Activated naive CD8-positive, alpha-beta T cell treated with anti-CD3 and anti-CD28 coated beads, Interleukin-2, amount 10 ng/mL, durations not matched to agents 7 days and 5 days (primary cell): Measurements from ENCODE around the gene GSC2. TPM values are rescaled to one million over a fixed set of nuclear protein-coding genes. Genes with fewer than 3 reads are reported as not detected.

ENCODE experiments used
- ATAC-seq: fragments of 150-1000 bp; cut with Tn5 transposase; one replicate; pipeline ENCODE4 v1.10.0; 2021; ENCODE audit warnings: low read depth, moderate library complexity
- POLR2A ChIA-PET: fragments of 350-600 bp; sonication (Branson Sonifier 250); formaldehyde crosslinking; loops from one replicate; lab custom pipeline; 2021; ENCODE audit warnings: antibody characterized with exemption; lab: Charles Lee
- DNase-seq: peaks from one replicate; pipeline ENCODE4 v3.0.0; 2021
- H3K27ac Mint-ChIP-seq: one replicate; pipeline ENCODE4 v1.8.0; 2022; ENCODE audit warnings: mild to moderate bottlenecking, mixed read lengths
- H3K27me3 Mint-ChIP-seq: one replicate; pipeline ENCODE4 v1.8.0; 2022; ENCODE audit warnings: mild to moderate bottlenecking, moderate library complexity, mixed read lengths
- H3K36me3 Mint-ChIP-seq: one replicate; pipeline ENCODE4 v1.8.0; 2021; ENCODE audit warnings: mild to moderate bottlenecking, mixed read lengths
- H3K4me1 Mint-ChIP-seq: one replicate; pipeline ENCODE4 v1.8.0; 2021; ENCODE audit warnings: mixed read lengths
- H3K4me3 Mint-ChIP-seq: one replicate; pipeline ENCODE4 v1.8.0; 2022; ENCODE audit warnings: mild to moderate bottlenecking, moderate library complexity, mixed read lengths
- H3K9me3 Mint-ChIP-seq: one replicate; pipeline ENCODE4 v1.8.0; 2021; ENCODE audit warnings: mixed read lengths
- total RNA-seq, 2 experiments: library from RNA; stranded (reverse); gene quantifications; one replicate each; pipeline ENCODE4 v1.2.3, GENCODE V29; 2021

Gene GSC2
- total RNA-seq, 2 experiments from 2014 or later = not detected

DNA sequence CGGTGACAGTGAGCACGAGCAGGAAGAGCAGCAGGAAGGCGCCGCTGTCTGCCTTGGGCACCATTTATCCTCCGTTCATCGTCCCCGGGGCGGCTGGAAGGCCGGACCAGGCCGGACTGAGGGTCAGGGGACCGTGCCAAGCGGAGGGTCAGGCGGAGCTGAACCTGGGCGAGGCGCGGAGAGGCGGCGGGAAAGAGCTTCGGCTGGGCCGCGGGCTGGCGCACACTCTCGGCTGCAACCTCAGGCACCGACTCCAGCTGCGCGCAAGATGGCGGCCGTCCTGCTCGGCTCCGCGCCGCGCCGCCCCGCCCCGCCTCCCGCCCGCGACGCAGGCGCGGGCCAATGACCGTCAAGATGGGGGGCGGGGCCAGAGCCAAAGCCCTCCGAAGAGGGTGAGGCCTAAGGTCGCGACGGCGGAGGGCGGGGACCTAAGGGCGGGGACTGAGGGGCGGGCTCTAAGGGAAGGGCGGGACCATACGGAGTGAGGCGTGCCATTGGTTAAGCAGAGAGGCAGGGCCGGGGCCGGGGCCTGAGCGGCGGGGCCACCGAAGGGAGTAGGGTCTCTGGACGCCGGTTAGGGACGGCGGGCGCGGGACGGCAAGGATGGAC, 27.8 kb downstream of the GSC2 start, which contains the start of gene DGCR2:
Gene DGCR2 (minus strand): TSS at position 270 of the 609 bp plus-strand sequence. CDS start 206 bp downstream, at position 64.
- Mint-ChIP-seq H3K36me3 (no peaks in the 10 kb centered on the region), H3K27me3 (no peaks in the 10 kb centered on the region), H3K4me3 (peak within 1 kb of the TSS; percentile 92), H3K9me3 (no peaks in the 10 kb centered on the region), H3K4me1 (peaks cover 34% of the 10 kb centered on the region), H3K27ac (peak within 1 kb of the TSS; percentile 85)
- ATAC-seq (peak; percentile 92), DNase-seq (peak; percentile 97)
- POLR2A ChIA-PET = interaction anchor here (1.1 to 2.8 kb wide), 7 partner anchors 11 to 57 kb away, joined by 3 to 27 read pairs (median 7); partner anchors contain the start of genes ESS2 and SLC25A1

DNA sequence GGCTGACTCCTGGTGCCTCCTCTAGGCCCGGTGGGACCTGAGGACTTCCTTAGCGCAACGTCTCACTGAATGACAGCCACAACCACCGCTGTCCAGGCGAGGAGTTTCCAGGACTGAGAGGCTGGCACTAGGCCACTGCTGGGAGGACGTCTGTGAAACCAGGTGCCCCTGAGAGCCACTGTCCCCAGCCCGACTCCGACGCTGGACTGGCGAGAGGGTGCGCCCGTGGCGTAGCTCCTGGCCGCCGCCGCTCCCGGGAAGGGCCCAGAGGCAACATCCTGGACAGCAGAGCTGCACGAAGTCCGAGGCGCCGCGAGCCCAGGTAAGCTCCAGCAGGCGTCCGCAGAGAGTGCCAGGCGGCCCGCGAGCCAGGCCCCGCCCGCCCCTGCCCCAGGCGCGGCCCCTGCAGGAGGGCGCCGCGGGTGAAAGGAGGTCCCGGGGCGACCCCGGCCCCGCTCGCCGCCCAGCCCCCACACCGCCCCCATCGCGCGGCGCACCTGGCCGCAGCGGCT, 28.4 kb downstream of the GSC2 start:
- H3K27me3 Mint-ChIP-seq = no peaks in the 10 kb centered on the region
- no peaks in the 10 kb centered on the region for H3K36me3 Mint-ChIP-seq
- POLR2A ChIA-PET = interaction anchor here (0.6 to 2.8 kb wide), 7 partner anchors 11 to 170 kb away, joined by 3 to 27 read pairs (median 7); partner anchors contain the start of genes CLTCL1, ESS2 and SLC25A1
- no peaks in the 10 kb centered on the region for H3K9me3 Mint-ChIP-seq
- ATAC-seq (peak; percentile 21), DNase-seq (peak; percentile 62)
- H3K4me3 Mint-ChIP-seq = peak overlapping the region; percentile 92
- peaks cover 40% of the 10 kb centered on the region for H3K4me1 Mint-ChIP-seq
- peak overlapping the region; percentile 69 for H3K27ac Mint-ChIP-seq

DNA sequence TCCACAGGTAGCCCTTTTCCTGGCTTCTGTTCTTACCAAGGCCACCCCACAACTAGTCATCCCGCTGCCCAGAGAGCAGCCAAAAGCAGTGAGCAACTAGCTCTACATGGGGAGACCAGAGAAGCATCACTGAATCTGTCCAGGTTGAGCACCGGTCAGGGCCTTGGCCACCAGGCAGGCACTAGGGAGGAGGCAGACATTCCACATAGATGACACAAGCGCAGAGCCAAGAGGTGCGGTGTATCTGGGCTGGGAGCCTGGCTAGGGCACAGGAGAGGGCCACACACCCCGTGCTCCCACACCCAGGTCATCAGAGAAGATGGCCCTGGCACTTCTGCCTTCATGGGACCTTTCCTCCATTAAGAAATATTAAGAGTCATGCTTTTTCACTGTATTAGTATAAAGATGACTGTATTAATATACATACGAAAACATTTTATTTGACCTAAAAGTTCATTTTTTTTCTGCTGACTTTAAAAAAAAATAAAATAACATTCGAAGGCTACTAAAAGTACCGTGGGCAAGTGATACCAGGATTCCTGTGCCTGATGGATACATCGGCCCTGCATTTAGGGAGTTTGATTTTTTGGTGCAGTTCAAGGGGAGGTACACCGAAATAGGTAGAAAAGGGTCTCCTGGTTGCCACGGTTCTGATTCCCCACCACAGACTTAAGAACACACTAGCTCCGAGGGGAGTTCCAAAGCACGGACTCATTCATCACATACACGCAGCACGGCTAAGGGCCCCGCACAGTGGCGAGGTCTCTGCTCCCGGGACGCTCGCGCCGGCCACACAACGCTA, 29.1 kb downstream of the GSC2 start:
- DNase-seq (no peak), ATAC-seq (peak; percentile 9)
- H3K4me3 Mint-ChIP-seq = peak overlapping the region; percentile 92
- POLR2A ChIA-PET = interaction anchor here (0.6 to 2.8 kb wide), 7 partner anchors 10 to 171 kb away, joined by 3 to 27 read pairs (median 7); partner anchors contain the start of genes CLTCL1, ESS2 and SLC25A1
- no peaks in the 10 kb centered on the region for H3K36me3 Mint-ChIP-seq
- no peaks in the 10 kb centered on the region for H3K27me3 Mint-ChIP-seq
- no peaks in the 10 kb centered on the region for H3K9me3 Mint-ChIP-seq
- peak overlapping the region; percentile 69 for H3K27ac Mint-ChIP-seq
- peaks cover 44% of the 10 kb centered on the region for H3K4me1 Mint-ChIP-seq

DNA sequence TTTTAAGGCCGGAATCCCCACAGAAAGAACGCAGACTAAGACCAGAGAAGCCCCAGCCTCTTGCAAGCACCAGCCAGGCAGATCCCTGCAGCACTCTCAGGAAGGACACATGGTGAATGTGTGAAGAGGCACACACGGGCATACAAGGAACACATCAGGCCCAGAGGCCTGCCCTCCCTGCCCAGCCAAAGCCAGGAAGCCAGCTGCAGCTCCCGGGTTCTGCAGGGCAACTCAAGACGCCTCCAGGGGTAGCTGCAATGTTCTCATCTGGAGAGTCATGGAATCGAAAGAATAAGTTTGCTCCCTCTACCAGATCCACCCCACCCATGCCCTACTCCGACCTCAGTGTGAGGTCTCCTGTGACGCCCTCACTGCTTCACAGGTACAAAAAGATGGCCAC, 30.1 kb downstream of the GSC2 start:
- H3K9me3 Mint-ChIP-seq = no peaks in the 10 kb centered on the region
- POLR2A ChIA-PET = no interaction called here
- peak overlapping the region; percentile 92 for H3K4me3 Mint-ChIP-seq
- DNase-seq (no peak), ATAC-seq (no peak)
- H3K36me3 Mint-ChIP-seq = no peaks in the 10 kb centered on the region
- H3K27me3 Mint-ChIP-seq = no peaks in the 10 kb centered on the region
- H3K4me1 Mint-ChIP-seq = peaks cover 51% of the 10 kb centered on the region
- H3K27ac Mint-ChIP-seq = no peak overlapping the region

DNA sequence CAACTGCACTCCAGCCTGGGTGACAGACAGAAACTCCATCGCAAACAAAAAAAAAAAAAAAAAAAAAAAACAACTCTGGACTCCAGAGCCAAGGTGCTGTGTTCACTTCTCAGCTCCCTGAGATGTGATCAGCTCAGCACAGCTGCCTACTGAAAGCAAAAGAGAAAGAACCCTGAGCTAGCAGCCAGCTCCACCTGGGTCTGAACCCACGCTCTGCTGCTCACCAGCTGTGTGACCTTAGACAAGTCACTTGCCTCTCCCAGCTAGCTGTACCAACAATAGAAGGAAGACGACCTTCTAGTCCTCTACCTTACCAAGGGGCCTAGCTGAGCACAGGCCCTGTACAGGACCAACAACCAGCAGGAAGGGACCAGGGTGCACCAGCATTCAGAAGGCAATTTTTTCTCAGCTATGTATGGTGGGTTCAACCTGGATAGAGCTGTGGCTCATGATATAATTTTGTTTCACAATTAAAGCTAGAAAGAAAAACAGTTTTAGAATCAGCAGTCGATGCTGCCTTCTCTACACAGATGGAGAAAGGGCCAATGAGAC, 31.7 kb downstream of the GSC2 start:
- DNase-seq (no peak), ATAC-seq (no peak)
- POLR2A ChIA-PET = no interaction called here
- H3K27ac Mint-ChIP-seq = no peak overlapping the region
- H3K27me3 Mint-ChIP-seq = no peaks in the 10 kb centered on the region
- H3K36me3 Mint-ChIP-seq = no peaks in the 10 kb centered on the region
- no peaks in the 10 kb centered on the region for H3K9me3 Mint-ChIP-seq
- H3K4me1 Mint-ChIP-seq = peaks cover 51% of the 10 kb centered on the region
- H3K4me3 Mint-ChIP-seq = no peak overlapping the region

DNA sequence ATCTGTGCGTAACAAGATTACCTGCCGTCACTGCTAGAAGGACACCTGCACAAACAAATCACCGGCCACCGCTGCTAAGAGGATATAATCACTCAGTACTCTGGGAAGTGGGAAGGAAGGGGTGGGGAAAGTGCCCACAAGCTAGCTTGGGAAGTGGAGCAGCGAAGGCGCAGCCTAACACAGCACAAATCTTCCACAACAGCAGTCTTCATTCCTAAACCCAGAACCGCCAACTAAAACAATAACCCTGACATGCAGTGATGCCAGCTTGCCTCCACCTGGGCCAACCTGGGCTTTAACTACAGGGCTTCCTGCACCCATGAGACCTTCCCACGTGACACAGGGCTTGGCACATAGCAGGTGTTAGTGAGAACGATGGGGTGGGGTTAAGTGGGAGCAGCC, 33.0 kb downstream of the GSC2 start:
- DNase-seq (no peak), ATAC-seq (no peak)
- Mint-ChIP-seq H3K4me1 (peaks cover 47% of the 10 kb centered on the region), H3K4me3 (no peak overlapping the region), H3K27ac (peak overlapping the region; percentile 8), H3K9me3 (no peaks in the 10 kb centered on the region), H3K27me3 (no peaks in the 10 kb centered on the region), H3K36me3 (no peaks in the 10 kb centered on the region)
- POLR2A ChIA-PET = no interaction called here

DNA sequence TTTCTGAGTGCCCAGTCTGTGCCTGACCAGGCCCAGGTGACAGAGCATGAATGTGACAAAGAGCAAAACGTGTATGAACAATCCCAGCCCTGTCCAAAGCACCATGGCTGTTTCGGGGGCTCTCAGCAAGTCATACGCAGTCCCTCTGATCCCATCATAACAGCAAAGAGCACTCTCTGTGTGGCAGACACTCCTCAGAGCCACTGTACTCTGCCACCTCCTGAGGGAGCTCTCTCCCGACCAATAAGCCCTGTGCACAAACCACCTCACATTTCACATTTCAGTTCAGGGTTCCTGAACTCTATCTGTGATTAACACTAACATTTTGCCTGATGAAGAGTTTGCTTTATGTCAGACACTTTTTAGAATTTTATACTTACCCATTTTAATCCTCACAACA, 34.5 kb downstream of the GSC2 start:
- Mint-ChIP-seq H3K4me1 (peaks cover 46% of the 10 kb centered on the region), H3K36me3 (peaks cover 2% of the 10 kb centered on the region), H3K4me3 (no peak overlapping the region), H3K27me3 (no peaks in the 10 kb centered on the region), H3K27ac (no peak overlapping the region), H3K9me3 (no peaks in the 10 kb centered on the region)
- no peak for DNase-seq
- POLR2A ChIA-PET = interaction anchor here (1.2 kb wide), 1 partner anchor 316 kb away, joined by 3 read pairs; the partner anchor contains the start of gene HIRA
- peak; percentile 77 for ATAC-seq

DNA sequence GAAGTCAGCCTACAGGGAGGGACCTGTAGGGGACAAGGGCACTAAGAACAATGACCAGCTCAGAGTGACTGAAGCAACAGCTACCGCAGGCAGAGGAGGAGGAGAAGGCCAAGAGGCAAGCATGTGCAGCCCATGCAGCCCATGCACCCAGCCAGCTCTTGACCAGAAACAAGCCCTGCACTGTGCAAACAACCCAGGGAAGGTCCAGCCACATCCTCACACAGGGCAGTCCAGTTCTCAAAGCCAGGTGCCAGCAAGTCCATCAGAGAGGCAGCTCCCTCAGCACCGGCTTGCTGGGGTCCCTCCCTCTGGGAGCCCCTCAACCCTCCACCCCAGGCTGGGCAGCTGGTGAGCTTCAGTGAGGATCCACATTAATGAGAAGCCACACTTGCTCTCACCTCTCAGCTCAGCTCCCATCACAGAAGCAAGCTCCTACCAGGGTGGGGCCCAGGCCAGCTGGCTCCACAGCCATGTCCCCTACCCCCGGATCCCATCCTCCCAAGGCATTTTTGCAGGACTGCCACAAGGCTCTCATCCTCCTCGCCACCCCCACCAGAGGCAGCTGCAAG, 35.0 kb downstream of the GSC2 start:
- peak overlapping the region; percentile 37 for H3K27ac Mint-ChIP-seq
- ATAC-seq (no peak), DNase-seq (no peak)
- no peak overlapping the region for H3K4me3 Mint-ChIP-seq
- no peaks in the 10 kb centered on the region for H3K9me3 Mint-ChIP-seq
- H3K4me1 Mint-ChIP-seq = peaks cover 43% of the 10 kb centered on the region
- no peaks in the 10 kb centered on the region for H3K27me3 Mint-ChIP-seq
- POLR2A ChIA-PET = interaction anchor here (0.9 to 1.2 kb wide), 2 partner anchors 29 to 317 kb away, joined by 3 read pairs; partner anchors contain the start of genes ESS2 and HIRA
- peaks cover 2% of the 10 kb centered on the region for H3K36me3 Mint-ChIP-seq

DNA sequence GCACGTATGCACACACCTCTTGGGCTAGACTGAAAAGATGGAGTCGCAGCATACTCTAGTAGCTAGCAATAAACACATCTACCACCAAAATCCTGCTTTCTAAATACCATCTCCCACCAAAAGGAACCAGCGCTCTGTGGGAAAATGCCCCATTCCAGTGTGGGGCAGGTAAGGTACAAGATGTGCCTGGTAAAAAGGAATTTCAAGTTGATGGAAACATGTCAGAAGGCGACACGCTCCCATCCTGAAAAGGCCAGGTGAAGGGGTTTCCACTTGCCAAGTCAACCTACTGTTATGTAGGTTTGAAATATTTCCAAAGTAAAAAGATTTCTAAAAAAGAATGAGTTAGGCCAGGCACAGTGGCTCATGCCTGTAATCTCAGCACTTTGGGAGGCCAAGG, 36.7 kb downstream of the GSC2 start:
- H3K36me3 Mint-ChIP-seq = peaks cover 2% of the 10 kb centered on the region
- DNase-seq (no peak), ATAC-seq (no peak)
- H3K9me3 Mint-ChIP-seq = no peaks in the 10 kb centered on the region
- no peaks in the 10 kb centered on the region for H3K27me3 Mint-ChIP-seq
- H3K27ac Mint-ChIP-seq = no peak overlapping the region
- H3K4me1 Mint-ChIP-seq = peaks cover 50% of the 10 kb centered on the region
- H3K4me3 Mint-ChIP-seq = no peak overlapping the region
- POLR2A ChIA-PET = interaction anchor here (0.6 kb wide), 1 partner anchor 346 kb away, joined by 5 read pairs; no protein-coding TSS in a partner anchor

DNA sequence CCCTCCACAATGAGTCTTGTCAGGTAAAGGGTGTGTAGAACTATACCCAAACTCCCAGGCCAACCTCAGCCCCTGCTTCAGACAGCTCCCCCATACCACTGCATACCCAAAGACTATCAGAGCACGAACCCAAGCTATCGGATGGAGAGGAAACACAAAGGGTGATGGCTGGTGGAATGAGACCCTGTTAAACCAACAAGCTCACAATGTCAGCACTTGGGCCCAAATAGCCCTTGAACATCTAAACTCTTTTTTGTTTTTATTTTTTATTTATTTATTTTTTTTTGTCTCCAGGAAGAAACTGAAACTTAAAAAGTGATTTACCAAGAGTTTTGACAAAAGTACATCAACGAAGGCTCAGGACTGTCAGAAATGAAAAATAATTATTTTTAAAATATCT, 38.5 kb downstream of the GSC2 start:
- Mint-ChIP-seq H3K4me3 (no peak overlapping the region), H3K9me3 (no peaks in the 10 kb centered on the region), H3K27ac (peak overlapping the region; percentile 50), H3K4me1 (peaks cover 52% of the 10 kb centered on the region), H3K36me3 (peaks cover 6% of the 10 kb centered on the region), H3K27me3 (no peaks in the 10 kb centered on the region)
- POLR2A ChIA-PET = interaction anchor here (0.7 to 3.0 kb wide), 2 partner anchors 11 to 21 kb away, joined by 3 to 27 read pairs; partner anchors contain the start of gene DGCR2
- ATAC-seq = no peak
- no peak for DNase-seq

DNA sequence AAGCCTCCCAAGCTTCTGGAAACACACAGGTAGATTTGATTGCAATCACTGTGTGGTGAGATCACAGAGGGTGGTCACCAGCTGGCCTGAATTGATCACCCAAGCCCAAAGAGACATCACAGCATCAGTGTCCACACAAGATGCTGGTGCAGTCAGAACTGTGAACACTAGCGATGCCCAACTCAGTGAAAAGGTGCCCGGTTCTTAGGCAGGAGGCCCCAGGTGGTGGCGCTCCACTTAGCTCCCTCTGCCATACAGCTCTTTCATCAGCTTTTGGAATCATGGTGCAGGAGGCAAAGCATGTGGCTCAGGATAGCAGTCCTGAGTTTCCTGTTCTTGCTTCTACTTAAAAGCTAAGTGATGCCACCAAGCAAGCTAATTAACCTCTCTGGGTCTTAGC, 39.0 kb downstream of the GSC2 start:
- Mint-ChIP-seq H3K4me1 (peaks cover 53% of the 10 kb centered on the region), H3K27me3 (no peaks in the 10 kb centered on the region), H3K4me3 (no peak overlapping the region), H3K36me3 (peaks cover 6% of the 10 kb centered on the region), H3K9me3 (no peaks in the 10 kb centered on the region), H3K27ac (peak overlapping the region; percentile 16)
- no peak for ATAC-seq
- POLR2A ChIA-PET = interaction anchor here (0.7 to 3.0 kb wide), 2 partner anchors 11 to 22 kb away, joined by 3 to 27 read pairs; partner anchors contain the start of gene DGCR2
- DNase-seq = no peak

DNA sequence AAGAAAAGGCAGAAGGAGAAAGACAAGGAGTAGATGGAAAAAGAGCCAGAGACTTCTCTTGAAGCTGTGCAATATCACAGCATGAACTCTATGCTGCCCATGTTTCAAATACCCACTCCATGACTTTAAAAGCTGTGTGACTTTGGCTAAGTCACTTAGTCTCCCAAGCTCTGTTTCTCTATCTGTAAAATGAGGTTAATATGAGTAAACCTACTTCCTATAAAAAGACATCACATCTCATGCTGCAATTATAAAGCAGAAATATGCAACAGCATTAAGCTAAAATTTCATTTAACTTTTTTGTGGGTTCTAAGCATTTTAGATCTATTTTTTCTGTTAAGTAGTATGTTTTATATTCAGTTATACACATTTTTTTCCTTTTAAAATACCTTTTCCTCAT, 39.4 kb downstream of the GSC2 start:
- POLR2A ChIA-PET = interaction anchor here (1.0 to 3.0 kb wide), 2 partner anchors 12 to 34 kb away, joined by 3 to 27 read pairs; partner anchors contain the start of genes DGCR2 and ESS2
- ATAC-seq = no peak
- Mint-ChIP-seq H3K4me3 (no peak overlapping the region), H3K9me3 (no peaks in the 10 kb centered on the region), H3K27ac (peak overlapping the region; percentile 16), H3K27me3 (no peaks in the 10 kb centered on the region), H3K4me1 (peaks cover 52% of the 10 kb centered on the region), H3K36me3 (peaks cover 6% of the 10 kb centered on the region)
- no peak for DNase-seq
